Mammary epithelial cell (primary cell): Measurements from ENCODE around the gene GPER1.

Source experiments
- CTCF ChIP-seq, 2 donors: IDR thresholded peaks in 1 of 2; conservative IDR thresholded peaks in 1 of 2; 2 replicates each; pipeline ENCODE4 v1.5.1; 2011 to 2012; ENCODE audit warnings: inconsistent platforms in 2 of 2, low read length in 2 of 2, mild to moderate bottlenecking in 2 of 2, control low read depth in 1 of 2, low read depth in 1 of 2; ENCODE audit not compliant: insufficient read depth in 1 of 2; ENCODE audit errors: extremely low read depth in 1 of 2
- EZH2 ChIP-seq: IDR thresholded peaks from 2 replicates; pipeline ENCODE4 v1.6.1; 2012; ENCODE audit warnings: low read length, inconsistent platforms, borderline replicate concordance

DNA sequence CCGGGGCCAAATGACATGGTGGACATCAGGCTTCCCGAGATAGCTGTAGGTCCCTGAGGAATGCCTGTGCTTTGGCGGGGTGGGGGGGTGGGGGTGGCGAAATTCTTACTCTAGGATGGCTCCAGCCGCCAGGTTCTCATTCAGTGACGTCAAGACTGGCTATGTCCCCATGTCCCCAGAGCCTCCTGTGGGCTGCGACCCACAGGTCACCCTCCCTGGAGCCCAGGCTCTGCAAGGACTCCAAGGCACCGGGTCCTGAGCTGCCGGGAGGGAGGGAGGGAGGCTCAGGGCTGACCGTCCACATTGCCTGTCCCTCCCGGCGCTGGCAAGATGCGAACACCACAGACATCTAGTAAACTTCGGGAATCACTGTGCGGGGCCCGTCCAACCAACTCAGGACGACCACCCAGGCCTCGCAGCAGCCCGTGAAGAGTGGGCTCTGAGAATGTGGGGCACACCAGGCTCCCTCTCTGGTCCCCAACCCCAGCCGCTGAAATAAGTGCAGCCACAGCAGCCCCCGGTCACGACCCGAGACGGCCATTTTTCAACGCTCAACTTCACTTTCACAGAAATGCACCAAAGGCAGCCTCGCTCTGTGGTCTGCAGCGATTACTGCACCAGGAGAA, 31.0 kb upstream of the GPER1 start:
- no peak for TF ChIP-seq CTCF (conservative IDR thresholded peaks at IDR 0.05 in 1 of 2, IDR thresholded peaks at IDR 0.05 in 1 of 2; ENCODE audit: extremely low read depth in 1 of 2, insufficient read depth in 1 of 2, low read depth in 1 of 2, low read length in 2 of 2)
- TF ChIP-seq EZH2: no peak
